Activated CD4-positive, CD25-positive, alpha-beta regulatory T cell treated with anti-CD3 and anti-CD28 coated beads, Interleukin-2, amount 50 U/mL, for 72 hours (primary cell): Measurements from ENCODE around the gene CTDSPL.

Experiments used
- DNase-seq: peaks from one replicate; pipeline ENCODE4 v3.0.0; 2021

Gene CTDSPL

DNA sequence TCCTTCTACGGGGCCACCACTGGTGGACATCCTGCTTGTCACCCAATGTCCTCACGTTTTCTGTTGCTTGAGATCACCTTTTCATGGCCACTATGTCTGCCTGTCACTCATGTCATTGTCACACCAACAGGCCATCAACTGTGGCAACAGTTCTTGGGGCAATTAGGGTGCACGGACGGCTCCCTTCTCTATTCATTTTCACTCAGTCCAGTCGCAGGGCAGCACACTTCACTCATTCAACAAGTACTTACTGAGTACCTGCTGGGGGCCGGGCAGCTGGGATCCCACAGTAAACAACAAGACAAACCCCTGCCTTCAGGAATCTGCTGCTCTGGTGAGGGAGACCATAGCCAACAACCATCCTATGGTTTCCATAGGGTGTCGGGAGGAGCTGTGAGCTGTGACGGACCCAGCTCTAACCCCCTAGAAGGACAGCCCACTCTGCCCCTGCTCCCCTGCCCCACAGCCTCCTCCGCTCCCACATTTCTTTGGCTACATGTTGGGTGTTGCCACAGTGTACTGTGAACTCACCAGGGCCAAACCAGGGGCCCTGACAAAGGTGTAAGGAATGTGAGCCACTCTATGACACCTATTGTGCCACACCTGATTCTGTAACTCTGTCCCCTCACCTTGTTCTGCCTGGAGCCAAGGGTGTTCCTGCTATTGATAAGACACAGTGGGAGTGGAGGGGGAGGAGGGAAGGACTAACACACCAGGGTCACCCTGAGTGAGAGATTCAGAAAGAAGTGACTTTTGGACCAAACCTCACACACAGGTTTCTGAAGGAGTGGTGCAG is 130.8 kb downstream of the CTDSPL start:
- no peak for DNase-seq

DNA sequence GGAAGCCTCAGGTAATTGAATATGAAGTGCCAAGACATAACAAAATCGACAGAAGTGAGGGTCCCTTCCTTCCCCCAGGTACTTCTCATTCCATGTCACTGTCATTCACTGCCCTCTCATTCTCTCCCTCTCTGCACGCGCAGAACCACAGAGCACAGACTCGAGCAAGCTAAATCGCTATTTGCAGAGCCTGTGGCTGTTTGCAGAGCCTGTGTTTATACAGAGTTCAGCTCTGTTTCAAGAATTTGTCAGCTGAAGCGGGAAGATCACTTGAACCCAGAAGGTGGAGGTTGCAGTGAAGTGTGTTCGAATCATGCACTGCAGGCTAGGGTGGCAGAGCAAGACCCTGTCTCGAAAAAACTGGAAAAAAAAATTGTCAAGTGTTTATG is 131.4 kb downstream of the CTDSPL start:
- no peak for DNase-seq

DNA sequence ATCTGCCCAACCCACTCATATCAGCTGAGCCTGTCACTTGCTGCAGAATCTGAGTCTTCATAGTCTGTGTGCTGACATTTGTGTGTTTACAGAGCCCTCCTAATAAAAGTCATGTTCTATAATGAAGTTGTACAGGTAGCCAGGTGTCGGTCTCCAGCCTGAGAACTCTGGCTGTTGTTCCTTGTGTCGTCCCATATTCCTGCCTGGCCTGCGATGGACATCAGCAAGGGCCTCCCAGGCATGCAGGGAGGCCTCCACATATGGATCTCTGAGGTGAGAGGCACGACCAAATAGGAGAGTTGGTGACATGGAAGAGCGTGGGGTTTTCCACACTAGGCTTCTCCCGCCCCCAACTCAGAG is 131.8 kb downstream of the CTDSPL start:
- DNase-seq, result no peak

DNA sequence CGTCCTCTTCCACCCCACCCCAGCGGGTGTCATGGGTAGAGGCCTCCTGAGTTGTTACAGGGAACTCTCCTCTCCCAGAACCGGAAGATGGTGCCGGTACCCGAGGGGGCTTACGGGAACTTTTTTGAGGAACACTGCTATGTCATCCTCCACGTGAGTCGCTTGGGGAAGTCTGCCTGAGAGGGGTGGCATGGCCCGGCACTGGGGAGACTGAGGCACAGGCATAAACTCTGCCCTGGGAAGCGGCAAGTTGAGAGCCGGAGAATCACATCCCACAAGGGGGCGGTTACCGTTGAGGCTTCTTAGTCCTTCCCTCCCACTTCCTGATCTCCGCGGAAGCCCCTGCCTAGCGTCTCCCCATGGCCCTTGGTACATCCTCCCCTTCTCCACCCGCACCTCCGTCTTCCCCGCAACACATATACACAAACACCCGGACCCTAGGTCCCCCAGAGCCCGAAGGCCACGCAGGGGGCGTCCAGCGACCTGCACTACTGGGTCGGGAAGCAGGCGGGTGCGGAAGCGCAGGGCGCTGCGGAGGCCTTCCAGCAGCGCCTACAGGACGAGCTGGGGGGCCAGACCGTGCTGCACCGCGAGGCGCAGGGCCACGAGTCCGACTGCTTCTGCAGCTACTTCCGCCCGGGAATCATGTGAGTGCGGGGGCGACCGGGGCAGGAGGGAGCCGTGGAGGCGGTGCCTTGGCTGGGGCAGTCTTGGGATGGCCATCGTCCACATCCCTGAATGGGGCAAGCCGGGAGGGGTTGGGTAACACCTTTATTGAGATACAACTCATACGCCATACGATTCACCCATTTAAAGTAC is 132.3 kb downstream of the CTDSPL start:
- DNase-seq, result peak; percentile 71

DNA sequence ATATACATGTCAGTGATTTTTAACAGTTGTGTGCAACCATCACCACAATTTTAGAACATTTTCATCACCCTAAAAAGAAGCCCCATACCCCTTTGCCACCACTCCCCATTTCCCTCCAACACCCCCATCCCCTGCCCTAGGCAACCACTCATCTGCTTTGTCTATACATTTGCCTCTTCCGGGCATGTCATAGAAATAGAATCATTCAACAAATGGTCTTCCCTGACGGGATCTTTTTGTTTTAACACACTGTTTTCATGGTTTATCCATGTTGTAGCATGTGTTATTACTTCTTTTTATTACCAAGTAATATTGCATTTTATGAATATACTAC is 132.9 kb downstream of the CTDSPL start:
- no peak for DNase-seq

DNA sequence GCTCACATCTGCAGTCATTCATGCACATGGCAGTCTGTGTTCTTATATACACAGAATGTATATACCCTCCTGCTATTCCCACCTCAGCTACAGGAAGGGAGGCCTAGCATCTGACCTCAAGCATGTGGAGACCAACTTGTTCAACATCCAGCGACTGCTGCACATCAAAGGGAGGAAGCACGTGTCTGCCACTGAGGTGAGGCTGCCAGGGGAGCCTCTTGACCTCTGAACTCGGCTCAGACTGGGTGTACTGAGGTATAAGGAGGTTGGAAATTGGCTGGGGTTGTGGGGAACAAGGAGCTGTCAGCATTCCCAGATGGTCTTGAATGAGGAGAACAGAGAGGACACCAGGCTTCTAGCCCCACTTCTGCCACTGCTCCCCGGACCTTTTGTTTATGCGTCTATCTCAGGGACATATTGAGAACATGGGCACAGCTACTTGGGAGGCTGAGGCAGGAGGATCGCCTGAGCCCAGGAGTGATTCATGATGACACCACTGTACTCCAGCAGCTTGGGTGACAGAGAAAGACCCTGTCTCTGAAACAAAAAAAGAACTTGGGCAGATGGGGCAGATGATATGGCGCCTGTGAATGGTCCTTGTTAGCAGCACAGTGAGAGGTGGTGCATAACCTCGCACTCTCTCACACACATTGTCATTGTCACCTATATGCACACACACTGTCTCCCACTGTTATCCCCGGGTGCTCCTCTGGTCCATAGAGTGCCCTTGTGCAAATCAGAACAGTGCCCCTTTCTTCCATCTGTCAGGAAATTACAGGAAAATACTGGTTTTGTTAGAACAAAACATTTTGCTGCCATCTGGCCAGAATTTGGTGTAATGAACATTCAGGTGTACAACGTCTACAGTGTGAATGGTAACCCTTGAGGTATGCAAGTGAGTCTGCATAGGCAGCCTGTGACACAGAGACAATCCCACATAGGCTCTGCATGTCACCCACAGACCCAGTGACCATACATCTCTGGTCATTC is 134.3 kb downstream of the CTDSPL start:
- no peak for DNase-seq

DNA sequence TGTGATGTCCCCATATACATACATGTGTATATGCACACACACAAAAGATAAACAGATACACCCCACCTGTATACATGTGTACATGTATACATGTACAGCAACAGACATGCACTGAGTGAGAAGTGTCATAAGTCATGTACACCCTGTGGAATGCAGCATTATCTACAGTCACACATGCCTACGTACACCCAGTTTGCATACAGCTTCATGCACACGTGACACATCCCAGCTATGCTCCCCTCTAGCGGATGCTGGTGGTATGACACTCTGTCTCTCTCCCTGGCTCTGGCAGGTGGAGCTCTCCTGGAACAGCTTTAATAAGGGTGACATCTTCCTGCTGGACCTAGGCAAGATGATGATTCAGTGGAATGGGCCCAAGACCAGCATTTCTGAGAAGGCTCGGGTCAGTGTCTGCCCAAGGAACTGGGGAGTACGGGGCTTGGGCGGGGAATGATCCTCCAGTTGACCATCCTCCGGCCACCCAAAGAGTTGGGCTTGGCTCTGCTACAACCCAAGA is 135.2 kb downstream of the CTDSPL start:
- peak; percentile 83 for DNase-seq

DNA sequence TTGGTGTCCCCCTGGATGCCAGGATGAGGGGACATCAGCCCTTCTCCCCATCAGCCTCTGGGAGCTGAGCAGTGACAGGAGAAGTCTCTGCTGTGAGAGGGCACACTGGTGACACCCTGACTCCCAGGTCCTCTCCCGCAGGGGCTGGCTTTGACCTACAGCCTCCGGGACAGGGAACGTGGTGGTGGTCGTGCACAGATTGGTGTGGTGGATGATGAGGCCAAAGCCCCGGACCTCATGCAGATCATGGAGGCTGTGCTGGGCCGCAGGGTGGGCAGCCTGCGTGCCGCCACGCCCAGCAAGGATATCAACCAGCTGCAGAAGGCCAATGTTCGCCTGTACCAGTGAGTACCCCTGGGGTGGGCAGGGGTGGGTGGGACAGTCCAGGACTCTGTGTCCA is 135.7 kb downstream of the CTDSPL start:
- DNase-seq, result no peak

DNA sequence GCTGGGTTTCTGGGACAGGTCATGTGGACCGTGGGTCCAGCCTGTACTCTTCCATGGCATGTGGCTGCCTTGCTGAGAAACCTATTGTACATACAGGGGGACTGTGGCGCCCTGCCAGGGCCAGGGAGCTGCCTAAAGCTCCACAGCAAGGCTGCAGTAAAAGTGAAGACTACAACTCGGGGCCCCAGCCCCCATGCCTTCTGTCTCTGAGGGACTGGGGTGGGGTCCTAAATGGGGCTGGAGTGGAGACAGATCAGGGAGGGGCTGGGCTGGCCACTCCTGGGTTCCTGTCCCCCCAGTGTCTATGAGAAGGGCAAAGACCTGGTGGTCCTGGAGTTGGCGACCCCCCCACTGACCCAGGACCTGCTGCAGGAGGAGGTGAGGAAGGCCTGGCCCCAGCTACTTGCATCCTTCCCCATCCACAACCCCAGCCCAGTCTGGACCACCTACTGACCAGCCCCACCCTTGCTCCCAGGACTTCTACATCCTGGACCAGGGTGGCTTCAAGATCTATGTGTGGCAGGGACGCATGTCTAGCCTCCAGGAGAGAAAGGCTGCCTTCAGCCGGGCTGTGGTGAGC is 136.2 kb downstream of the CTDSPL start:
- no peak for DNase-seq

DNA sequence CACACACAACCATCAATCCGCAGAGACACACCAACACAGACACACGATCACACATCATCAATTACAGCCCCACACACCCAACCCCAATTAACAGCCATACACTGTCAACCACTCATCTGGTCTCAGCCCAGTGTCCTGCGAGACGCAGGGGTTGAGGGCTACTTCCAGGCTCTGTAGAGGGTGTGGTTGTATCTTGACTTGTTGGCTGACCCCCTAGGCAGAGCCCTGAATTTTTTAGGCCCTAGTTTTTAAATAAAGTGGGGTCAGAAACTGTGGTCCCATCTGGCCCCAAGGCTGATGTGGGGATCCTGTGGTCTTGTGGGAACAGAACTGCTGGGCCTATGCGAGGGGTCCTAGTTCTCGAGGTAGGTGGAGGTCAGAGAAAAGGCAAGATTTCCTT is 138.2 kb downstream of the CTDSPL start:
- peak; percentile 25 for DNase-seq

DNA sequence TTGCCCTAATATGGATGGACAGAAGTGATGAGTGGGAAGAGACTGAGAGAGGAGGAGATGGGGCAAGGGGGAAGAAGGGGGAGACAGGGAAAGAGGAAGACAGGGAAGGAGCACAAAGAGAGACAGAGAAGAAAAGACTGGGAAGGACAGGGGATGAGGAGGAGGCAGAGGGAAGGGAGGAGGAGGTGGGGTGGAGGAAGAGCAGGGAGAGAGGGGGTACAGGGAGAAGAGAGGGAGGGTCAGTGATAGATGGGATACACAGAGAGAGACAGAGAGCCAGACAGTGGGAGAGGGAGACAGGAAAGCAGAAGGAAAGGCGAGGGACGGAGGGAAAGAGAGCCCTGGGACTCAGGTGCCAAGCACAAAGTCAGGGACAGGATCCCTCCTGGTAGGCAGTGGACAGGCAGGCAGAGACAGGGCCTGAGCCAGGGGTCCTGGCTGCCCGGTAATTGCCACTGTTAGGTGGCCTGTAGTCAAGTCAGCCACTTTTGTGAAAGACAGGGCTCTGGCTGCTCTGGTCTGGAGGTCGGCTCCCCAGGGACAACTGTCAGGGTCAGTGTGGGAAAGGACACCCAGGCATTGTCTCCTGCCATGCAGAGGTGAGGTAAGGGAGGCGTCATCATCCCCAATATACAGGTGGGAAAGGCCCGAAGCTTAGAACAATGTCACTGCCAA is 138.7 kb downstream of the CTDSPL start:
- peak; percentile 29 for DNase-seq

DNA sequence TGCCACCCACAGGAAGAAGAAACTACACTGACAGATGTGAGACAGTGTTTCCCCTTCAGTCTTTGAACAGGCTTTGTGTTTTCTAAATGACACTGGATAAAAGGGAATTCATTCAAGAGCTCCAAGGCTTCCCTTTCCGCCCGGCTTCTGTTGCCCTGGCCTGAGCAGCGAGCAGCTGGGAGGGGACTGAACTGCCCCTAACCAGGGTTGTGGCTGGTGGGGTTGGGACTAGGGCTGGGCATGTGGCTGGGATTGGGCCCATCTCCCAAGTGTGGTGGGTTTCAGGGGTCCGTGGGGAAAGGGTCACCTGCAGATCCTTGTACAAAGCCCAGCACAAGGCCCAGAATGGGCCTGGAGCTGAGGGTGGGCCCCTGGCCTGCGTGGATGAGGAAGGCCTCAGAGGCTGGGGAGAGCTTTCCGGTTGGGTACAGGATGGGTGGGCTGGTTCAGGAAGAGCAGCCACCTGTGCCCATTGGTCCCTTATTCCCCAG is 139.3 kb downstream of the CTDSPL start:
- DNase-seq, result peak; percentile 17

DNA sequence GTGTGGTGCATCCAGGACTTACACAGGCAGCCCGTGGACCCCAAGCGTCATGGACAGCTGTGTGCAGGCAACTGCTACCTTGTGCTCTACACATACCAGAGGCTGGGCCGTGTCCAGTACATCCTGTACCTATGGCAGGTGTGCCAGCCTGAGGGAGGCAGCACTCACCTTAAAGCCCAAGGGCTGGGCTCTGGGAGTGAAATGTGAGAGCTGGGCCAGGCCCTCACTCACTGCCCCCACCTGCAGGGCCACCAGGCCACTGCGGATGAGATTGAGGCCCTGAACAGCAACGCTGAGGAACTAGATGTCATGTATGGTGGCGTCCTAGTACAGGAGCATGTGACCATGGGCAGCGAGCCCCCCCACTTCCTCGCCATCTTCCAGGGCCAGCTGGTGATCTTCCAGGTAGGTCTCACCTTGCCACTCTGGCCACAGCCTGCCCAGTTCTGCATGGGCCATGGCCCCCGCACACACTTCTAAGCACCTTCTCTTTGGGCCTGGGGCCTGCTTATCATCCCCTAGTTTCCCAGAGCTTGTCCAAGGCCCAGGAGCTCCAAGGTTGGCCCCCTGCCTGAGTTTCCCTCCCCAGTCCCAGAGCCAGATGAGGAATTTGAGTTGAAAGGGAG is 139.9 kb downstream of the CTDSPL start:
- peak; percentile 27 for DNase-seq

DNA sequence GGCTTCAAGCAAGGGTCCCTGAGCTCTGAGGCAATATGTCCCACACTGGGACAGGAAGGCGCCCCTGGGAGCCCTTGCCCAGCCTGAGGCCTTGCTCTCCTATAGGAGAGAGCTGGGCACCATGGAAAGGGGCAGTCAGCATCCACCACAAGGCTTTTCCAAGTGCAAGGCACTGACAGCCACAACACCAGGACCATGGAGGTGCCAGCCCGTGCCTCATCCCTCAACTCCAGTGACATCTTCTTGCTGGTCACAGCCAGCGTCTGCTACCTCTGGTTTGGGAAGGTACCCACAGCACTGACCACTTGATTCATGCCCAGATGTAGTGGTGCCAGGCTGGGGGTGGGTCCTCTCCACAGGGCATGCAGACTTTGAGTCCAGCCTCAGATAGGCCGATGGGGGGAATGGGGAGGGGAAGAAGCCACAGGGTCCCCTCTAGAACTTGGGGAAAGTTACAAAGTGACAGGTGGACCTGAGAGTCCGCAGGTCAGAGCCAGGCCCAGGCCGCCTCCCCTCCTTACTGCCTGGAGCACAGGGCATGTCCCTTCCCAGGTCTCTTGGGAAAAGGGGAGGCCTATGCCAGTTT is 140.7 kb downstream of the CTDSPL start:
- DNase-seq, result peak; percentile 24

DNA sequence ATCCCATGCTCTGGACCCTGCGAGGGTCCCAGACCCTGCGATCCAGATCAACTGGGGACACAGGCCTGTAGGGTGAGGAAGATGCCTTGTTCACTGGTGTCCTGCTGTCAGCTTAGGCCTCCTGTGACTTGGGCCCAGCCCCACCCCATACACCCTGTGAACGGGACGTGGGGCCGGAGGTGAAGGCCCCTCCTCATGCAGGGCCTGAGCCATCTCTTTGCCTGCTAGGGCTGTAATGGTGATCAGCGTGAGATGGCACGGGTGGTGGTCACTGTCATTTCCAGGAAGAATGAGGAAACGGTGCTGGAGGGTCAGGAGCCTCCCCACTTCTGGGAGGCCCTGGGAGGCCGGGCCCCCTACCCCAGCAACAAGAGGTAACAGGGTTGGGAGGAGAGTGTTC is 141.3 kb downstream of the CTDSPL start:
- DNase-seq, result no peak

DNA sequence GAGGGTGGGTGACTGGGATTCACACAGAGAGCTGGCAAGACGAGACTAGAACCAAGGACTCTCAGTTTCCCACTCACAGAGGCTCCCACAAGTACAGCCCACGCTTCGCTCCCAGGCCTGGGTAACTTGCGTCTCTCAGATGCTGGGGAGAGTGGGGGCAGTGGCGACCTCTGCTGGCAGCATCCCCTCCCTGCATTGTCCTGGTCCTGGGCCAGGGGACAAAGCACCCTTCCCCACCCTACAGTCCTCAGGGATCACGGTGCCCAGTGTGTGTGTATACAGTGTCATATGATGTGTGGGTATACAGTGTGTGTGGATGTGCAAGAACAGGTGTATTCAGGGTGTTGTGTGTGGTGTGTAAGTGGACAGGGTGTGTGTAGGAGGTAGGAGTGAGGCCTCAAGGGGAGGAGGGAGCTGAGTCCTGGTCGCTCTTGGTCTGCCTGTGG is 141.7 kb downstream of the CTDSPL start:
- peak; percentile 59 for DNase-seq

DNA sequence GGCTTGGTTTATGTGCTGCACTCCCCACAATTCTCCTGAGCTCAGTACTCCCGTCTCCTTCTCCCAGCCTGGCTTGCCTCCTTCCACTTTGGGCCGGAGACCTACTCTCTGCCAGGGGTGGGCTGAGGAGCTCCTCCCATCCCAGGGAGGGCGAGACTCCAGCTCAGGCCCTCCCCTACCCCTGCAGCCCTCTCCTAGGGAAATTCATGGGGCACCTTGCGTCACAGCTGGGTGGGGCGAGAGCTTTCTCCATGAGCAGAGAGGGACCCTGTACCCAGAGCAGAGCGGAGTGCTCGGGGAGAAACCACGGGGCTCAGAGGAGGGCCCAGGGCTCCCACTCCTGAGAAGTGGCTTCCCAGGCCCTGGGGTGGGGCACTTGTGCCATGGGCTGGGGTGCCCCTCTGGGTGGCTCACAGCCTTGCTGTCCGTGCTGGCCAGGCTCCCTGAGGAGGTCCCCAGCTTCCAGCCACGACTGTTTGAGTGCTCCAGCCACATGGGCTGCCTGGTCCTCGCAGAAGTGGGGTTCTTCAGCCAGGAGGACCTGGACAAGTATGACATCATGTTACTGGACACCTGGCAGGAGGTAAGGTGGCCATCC is 142.2 kb downstream of the CTDSPL start:
- DNase-seq, result no peak

DNA sequence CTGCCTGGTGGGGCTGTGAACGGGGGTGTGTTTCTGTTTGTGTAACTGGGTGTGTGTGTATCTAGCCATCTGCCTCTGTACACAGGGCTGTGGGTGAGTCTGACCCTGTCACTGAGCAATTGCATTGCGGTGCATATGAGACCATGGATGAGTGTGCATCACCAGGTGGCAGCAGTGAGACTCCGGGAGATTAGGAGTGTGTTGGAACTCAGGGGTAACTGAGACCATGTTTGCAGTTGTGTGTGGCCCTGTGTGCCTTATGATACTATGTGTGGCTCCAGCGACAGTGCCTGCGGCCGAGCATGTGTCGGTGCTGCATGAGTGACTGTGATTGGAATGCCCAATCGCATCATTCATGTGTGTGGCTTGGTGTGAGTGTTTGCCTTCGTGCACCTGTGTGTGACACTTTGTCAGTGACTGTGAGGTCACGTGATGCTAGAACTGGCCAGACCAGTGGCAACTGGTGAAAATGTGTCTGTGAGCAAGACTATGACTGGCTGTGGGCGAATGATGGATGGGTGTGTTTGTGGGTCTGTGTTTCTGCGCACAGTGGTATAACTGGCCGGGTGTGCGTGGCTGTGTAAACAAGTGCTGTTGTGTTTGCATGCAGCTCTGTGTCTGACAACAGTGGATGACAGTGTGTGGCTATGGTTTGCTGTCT is 142.9 kb downstream of the CTDSPL start:
- DNase-seq, result no peak

DNA sequence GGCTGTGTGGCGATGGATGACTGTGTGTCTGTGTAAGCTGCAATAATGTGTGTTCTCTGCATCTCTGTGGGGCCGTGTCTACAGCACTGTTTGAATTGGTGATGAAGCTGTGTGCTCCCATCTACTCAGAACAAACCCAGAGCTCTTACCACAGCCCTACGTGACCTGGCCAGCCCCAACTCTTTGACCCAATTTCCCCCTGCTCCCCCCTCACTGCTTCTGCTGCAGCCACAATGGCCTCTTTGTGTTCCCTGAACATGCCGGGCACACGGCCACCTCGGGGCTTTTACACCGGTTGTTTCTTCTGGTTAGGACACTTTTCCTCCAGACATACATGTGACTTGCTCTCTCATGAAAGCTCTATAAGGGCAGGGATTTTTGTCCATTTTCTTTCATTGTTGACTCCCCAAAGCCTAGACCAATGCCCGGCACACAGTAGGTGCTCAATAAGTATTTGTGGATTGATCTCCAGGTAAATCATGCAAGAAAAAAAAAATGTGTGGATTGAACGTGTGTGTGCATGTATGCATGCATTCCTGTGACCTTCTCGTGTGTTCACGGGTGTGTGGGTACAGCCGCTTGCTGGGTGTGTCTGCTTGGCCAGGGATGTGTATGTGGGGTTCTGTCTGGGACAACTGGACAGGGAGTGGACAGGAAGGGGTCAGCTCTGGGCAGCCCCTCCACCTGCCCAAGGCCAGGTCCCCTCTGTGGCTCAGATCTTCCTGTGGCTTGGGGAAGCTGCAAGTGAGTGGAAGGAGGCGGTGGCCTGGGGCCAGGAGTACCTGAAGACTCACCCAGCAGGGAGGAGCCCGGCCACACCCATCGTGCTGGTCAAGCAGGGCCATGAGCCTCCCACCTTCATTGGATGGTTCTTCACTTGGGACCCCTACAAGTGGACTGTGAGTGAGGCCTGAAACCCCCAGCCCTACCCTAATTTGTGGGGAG is 143.7 kb downstream of the CTDSPL start:
- DNase-seq, result no peak
